ENCODE results near the gene HRH2. TPM values are rescaled to one million over a fixed set of nuclear protein-coding genes. Genes with fewer than 3 reads are reported as not detected.
"Not testable (repeated sequence)": the region's sequence is repeated elsewhere in the genome, so short reads cannot be mapped to it uniquely, and the experiment has no call there.

HRH2 gene

DNA sequence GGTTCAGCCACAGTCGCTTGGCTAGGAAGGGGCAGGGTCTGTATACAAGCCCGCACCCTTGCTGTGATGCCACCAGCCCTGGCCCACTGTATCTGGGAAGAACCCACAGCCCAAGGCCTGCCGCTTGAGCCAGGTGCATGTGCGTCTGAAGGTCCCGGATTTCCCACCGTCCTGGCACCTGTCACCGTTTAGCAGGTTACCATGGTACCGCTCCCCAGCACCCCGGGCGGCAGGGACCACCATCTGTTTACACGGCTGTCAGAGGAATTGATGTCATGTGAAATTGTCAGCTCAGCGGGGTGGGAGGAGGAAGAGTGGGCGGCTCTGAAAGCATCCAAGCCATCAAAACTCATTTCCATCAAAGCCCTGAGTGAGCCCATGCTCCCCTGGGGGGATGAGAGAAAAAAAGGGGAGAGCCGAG, 92.7 kb downstream of the HRH2 start:
- no peak overlapping the region for H3K4me2 ChIP-seq (ENCODE audit: low read length)
- H3K4me3 ChIP-seq (ENCODE audit: low read length) = no peak overlapping the region
- no peak overlapping the region for H3K9ac ChIP-seq (ENCODE audit: low read depth, low read length)
- no peaks in the 10 kb centered on the region for H3K36me3 ChIP-seq (ENCODE audit: insufficient read depth, low read length)
- no peaks in the 10 kb centered on the region for H3K9me3 ChIP-seq (replicated peaks; ENCODE audit: low read length)
- H3K4me1 ChIP-seq (ENCODE audit: control insufficient read depth, insufficient read depth, low read length) = no peaks in the 10 kb centered on the region
- H3K27me3 ChIP-seq (ENCODE audit: control insufficient read depth, insufficient read depth, low read length) = no peaks in the 10 kb centered on the region

DNA sequence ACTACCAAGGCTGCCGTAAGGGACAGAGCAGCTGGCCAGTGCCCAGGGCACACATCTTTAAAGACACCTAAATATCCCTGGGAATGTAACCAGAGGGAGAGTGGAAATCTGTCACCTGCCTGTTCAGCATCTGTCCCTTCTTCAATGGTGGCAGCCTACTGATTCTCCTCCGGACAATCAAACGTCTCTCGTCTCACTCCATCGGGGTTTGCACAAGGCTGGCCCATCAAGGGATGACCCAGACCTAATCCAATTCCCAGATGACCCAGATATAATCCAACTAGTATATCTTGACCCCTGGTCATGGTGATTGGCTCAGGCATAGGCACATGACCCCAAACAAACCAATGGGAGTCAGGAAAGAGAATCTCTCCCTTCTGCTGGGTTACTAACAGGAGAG, 93.5 kb downstream of the HRH2 start:
- no peaks in the 10 kb centered on the region for H3K27me3 ChIP-seq (ENCODE audit: control insufficient read depth, insufficient read depth, low read length)
- H3K4me3 ChIP-seq (ENCODE audit: low read length) = no peak overlapping the region
- no peaks in the 10 kb centered on the region for H3K9me3 ChIP-seq (replicated peaks; ENCODE audit: low read length)

DNA sequence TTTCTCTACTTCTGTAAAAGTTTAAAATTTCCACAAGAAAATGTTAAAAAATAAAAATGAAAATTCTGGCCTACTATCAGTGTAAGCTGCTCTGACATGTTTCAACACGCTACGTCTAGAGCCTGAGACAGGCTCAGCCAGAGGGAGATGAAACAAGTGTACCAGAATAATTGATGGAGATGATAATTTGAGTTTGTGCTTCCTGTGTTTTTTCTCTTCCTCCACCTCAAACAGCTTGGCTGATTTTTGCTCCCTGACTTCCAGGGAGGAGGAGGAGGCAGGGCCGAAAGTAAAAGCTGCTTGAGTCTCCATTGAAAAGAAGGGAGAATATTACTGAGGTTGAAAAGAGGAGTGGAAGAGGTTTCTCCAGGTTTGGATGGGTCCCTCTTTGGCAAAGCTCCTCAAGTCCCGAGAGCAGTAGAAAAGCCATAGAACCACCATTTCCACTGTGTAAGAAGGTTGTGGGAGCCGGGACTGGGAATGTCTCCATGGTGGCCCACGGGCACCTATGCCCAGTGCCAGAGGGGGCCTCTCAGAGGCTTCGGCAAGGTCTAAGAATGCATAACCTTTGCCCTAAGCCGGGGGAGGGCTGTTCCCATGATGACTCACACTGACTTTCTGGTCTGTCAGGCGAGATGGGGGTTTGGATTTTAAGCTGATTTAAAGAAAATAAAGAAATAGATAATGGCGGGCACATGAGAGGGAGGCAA, 95.1 kb downstream of the HRH2 start:
- H3K27me3 ChIP-seq (ENCODE audit: control insufficient read depth, insufficient read depth, low read length) = no peaks in the 10 kb centered on the region
- H3K36me3 ChIP-seq (ENCODE audit: insufficient read depth, low read length) = no peaks in the 10 kb centered on the region
- H3K4me2 ChIP-seq (ENCODE audit: low read length) = no peak overlapping the region
- H3K9me3 ChIP-seq (replicated peaks; ENCODE audit: low read length) = no peaks in the 10 kb centered on the region
- no peaks in the 10 kb centered on the region for H3K4me1 ChIP-seq (ENCODE audit: control insufficient read depth, insufficient read depth, low read length)
- no peak overlapping the region for H3K4me3 ChIP-seq (ENCODE audit: low read length)
- no peak overlapping the region for H3K9ac ChIP-seq (ENCODE audit: low read depth, low read length)

More for the DNA sequence above, 93.5 kb downstream of the HRH2 start:
- Histone ChIP-seq H3K9ac (ENCODE audit: low read depth, low read length) (no peak overlapping the region), H3K36me3 (ENCODE audit: insufficient read depth, low read length) (no peaks in the 10 kb centered on the region), H3K4me2 (ENCODE audit: low read length) (no peak overlapping the region), H3K4me1 (ENCODE audit: control insufficient read depth, insufficient read depth, low read length) (no peaks in the 10 kb centered on the region)

- no peak overlapping the region for H3K4me3 ChIP-seq (ENCODE audit: low read length)
- no peaks in the 10 kb centered on the region for H3K27me3 ChIP-seq (ENCODE audit: control insufficient read depth, insufficient read depth, low read length)
- no peak overlapping the region for H3K4me2 ChIP-seq (ENCODE audit: low read length)
- H3K4me1 ChIP-seq (ENCODE audit: control insufficient read depth, insufficient read depth, low read length) = no peaks in the 10 kb centered on the region
- no peaks in the 10 kb centered on the region for H3K36me3 ChIP-seq (ENCODE audit: insufficient read depth, low read length)
- H3K9ac ChIP-seq (ENCODE audit: low read depth, low read length) = no peak overlapping the region
- no peaks in the 10 kb centered on the region for H3K9me3 ChIP-seq (replicated peaks; ENCODE audit: low read length)
These were observed 95.9 kb downstream of the HRH2 start for GRCh38 chr5:175753536-175754402.

DNA sequence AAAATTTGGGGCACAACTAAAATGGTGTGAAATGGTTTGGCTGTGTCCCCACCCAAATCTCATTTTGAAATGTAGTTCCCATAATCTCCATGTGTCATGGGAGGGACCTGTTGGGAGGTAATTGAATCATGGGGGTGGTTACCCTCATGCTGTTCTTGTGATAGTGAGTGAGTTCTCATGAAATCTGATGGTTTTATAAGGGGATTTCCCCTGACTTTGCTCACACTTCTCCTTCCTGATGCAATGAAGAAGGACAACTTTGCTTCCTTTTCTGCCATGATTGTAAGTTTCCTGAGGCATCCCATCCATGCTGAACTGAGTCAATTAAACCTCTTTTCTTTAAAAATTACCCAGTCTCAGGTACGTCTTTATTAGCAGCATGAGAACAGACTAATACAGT, 102.1 kb downstream of the HRH2 start:
- not testable (repeated sequence) for H3K36me3 ChIP-seq (ENCODE audit: insufficient read depth, low read length); H3K4me2 ChIP-seq (ENCODE audit: low read length); H3K9me3 ChIP-seq (replicated peaks; ENCODE audit: low read length); H3K4me1 ChIP-seq (ENCODE audit: control insufficient read depth, insufficient read depth, low read length); H3K4me3 ChIP-seq (ENCODE audit: low read length); H3K27me3 ChIP-seq (ENCODE audit: control insufficient read depth, insufficient read depth, low read length); H3K9ac ChIP-seq (ENCODE audit: low read depth, low read length)

Small RNA genes within 50 kb of the gene (small RNA-seq; reads per million reads assigned to genes)
- gene RN7SKP148 (not detected), gene RNU6-226P (not detected)
